Ishikawa (cell line): Measurements from ENCODE around the gene ROPN1L.

Experiments used
- CEBPB ChIP-seq: IDR thresholded peaks from 2 replicates; pipeline ENCODE4 v1.6.1; 2012
- CREB1 ChIP-seq: IDR thresholded peaks from 2 replicates; pipeline ENCODE4 v1.6.1; 2012; ENCODE audit warnings: low read depth
- EGR1 ChIP-seq: IDR thresholded peaks from 2 replicates; pipeline ENCODE4 v1.6.1; 2012
- EP300 ChIP-seq: IDR thresholded peaks from 2 replicates; pipeline ENCODE4 v1.6.1; 2012; ENCODE audit warnings: borderline replicate concordance
- FOXM1 ChIP-seq: IDR thresholded peaks from 2 replicates; pipeline ENCODE4 v1.6.1; 2012; ENCODE audit warnings: low read depth, borderline replicate concordance
- NFIC ChIP-seq: IDR thresholded peaks from 2 replicates; pipeline ENCODE4 v1.6.1; 2012
- RAD21 ChIP-seq: IDR thresholded peaks from 2 replicates; pipeline ENCODE4 v1.6.1; 2012; ENCODE audit warnings: low read depth
- TAF1 ChIP-seq: IDR thresholded peaks from 2 replicates; pipeline ENCODE4 v1.6.1; 2012; ENCODE audit warnings: low read depth, mild to moderate bottlenecking
- TCF12 ChIP-seq: IDR thresholded peaks from 2 replicates; pipeline ENCODE4 v1.6.1; 2012; ENCODE audit warnings: low read depth
- TEAD4 ChIP-seq: IDR thresholded peaks from 2 replicates; pipeline ENCODE4 v1.6.1; 2012
- USF1 ChIP-seq: IDR thresholded peaks from 2 replicates; pipeline ENCODE4 v1.6.1; 2012
- YY1 ChIP-seq: IDR thresholded peaks from 2 replicates; pipeline ENCODE4 v1.6.1; 2012; ENCODE audit warnings: low read depth
- ZBTB7A ChIP-seq: IDR thresholded peaks from 2 replicates; pipeline ENCODE4 v1.6.1; 2012; ENCODE audit warnings: low read depth
- TF ChIP-seq, protein P1 (sequence below): IDR thresholded peaks from 2 replicates; pipeline ENCODE4 v1.6.1; 2012
- TF ChIP-seq, protein P2 (sequence below): IDR thresholded peaks from 2 replicates; pipeline ENCODE4 v1.6.1; 2012; ENCODE audit warnings: low read depth, mild to moderate bottlenecking

Gene ROPN1L

DNA sequence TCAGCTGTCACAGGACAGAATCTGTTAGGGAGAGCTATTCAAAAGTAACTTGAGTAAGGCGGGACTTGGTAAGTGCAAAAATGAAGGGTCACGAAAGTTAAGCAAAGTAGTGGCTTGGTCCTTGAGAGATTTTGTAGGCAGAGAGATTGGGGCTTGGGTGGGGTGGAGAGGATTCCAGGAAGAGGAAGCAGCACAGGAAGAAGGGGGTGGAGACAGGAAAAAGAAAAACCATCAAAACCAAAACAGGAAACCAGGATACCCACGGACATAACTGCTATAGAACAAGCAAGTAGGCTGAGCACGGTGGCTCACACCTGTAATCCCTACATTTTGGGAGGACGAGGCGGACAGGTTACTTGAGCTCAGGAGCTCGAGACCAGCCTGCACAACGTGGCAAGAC, 3.7 kb downstream of the ROPN1L start:
- TF ChIP-seq YY1 (no peak), EP300 (no peak), USF1 (no peak), TAF1 (no peak), TCF12 (no peak), FOXM1 (no peak), TEAD4 (no peak)
- TF ChIP-seq, protein P1, sequence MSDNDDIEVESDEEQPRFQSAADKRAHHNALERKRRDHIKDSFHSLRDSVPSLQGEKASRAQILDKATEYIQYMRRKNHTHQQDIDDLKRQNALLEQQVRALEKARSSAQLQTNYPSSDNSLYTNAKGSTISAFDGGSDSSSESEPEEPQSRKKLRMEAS: no peak

DNA sequence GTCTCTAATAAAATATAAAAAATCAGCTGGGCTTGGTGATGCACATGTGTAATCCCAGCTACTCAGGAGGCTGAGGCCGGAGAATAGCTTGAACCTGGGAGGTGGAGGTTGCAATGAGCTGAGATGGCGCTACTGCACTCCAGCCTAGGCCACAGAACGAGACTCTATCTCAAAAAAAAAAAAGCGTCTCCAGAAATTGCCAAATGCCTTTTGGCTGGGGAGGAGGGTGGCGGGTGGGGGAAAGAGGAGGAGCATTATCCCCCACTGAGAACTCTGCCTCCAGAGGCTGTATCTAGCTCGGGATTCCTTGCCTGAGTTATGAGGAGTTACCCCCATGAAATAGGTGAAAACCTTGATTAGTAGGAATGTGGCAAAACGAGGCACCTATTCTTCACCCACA, 4.8 kb downstream of the ROPN1L start:
- TF ChIP-seq FOXM1: no peak
- TF ChIP-seq TAF1: no peak
- no peak for TF ChIP-seq NFIC
- no peak for TF ChIP-seq USF1
- no peak for TF ChIP-seq CREB1
- no peak for TF ChIP-seq YY1
- no peak for TF ChIP-seq TCF12

- TF ChIP-seq USF1 (no peak), NFIC (no peak), RAD21 (no peak), YY1 (no peak), EGR1 (no peak), TAF1 (no peak), TCF12 (no peak), ZBTB7A (no peak), FOXM1 (no peak), CREB1 (no peak), CEBPB (no peak), EP300 (no peak)
- TF ChIP-seq, protein P2, sequence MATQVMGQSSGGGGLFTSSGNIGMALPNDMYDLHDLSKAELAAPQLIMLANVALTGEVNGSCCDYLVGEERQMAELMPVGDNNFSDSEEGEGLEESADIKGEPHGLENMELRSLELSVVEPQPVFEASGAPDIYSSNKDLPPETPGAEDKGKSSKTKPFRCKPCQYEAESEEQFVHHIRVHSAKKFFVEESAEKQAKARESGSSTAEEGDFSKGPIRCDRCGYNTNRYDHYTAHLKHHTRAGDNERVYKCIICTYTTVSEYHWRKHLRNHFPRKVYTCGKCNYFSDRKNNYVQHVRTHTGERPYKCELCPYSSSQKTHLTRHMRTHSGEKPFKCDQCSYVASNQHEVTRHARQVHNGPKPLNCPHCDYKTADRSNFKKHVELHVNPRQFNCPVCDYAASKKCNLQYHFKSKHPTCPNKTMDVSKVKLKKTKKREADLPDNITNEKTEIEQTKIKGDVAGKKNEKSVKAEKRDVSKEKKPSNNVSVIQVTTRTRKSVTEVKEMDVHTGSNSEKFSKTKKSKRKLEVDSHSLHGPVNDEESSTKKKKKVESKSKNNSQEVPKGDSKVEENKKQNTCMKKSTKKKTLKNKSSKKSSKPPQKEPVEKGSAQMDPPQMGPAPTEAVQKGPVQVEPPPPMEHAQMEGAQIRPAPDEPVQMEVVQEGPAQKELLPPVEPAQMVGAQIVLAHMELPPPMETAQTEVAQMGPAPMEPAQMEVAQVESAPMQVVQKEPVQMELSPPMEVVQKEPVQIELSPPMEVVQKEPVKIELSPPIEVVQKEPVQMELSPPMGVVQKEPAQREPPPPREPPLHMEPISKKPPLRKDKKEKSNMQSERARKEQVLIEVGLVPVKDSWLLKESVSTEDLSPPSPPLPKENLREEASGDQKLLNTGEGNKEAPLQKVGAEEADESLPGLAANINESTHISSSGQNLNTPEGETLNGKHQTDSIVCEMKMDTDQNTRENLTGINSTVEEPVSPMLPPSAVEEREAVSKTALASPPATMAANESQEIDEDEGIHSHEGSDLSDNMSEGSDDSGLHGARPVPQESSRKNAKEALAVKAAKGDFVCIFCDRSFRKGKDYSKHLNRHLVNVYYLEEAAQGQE: no peak
- TF ChIP-seq, protein P1: no peak
Measured at GRCh38 chr5:10447041-10447440, 5.4 kb downstream of the ROPN1L start.

DNA sequence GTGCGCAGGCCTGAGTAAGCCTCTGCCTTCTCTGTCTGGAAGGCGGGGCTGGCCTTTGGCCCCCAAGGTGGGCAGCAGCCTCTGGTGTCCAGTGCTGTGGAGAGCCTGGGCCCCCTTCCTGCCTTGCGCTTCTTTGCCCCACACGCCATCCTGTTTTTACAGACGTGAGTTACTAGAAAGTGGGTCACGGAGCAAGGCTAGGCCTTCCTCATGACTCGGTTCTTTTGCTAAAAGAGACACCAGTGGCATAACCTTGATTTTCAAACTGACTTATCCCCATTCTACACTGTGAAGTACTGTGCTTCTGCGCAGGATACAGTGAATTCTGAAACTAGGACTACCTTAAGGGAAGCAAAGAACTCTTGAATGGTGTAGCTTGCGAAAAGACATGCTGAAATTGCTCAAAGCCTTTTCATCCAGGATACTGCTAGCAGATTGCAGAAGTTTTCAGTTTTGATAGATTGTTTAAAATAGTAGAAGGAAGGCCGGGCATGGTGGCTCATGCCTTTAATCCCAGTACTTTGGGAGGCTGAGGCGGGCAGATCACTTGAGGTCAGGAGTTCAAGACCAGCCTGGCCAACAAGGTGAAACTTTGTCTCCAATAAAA, 7.2 kb downstream of the ROPN1L start:
- TF ChIP-seq EP300 (no peak), EGR1 (no peak), CREB1 (no peak), TAF1 (no peak), USF1 (no peak)

DNA sequence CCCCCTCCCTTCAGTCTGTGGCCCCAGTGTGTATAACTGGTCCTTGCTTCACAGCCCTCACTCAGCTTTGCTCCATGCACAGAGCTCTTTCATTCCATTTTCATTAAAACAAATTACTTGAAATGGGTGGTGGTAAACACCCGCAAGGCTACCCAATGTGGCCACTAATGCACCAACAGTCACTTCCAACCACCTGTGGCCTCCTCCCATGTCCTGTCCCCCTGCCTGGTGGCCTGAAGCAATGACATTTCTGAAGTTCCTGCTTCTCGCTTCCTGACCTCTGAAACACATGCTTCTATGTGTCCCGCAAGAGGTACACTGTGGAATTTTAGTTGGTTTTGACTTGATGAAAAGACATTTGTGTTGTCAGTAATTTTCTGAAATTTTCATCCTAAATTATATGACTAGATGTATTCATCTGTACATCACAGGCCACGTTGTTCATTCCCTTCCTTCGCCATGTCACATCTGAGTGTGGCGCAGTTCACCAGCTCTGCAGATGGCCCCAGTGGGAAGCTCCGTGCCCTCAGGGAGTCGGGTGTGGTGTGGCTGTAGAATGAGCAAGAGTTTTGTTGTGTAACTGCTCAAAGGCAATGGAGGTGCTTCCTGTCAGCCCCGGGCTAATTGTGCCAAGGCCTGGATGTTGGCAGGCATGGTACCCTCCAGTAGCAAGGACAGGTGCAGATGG, 9.6 kb downstream of the ROPN1L start:
- TF ChIP-seq EGR1 (no peak), TEAD4 (no peak), CEBPB (no peak), USF1 (no peak), RAD21 (no peak)
- TF ChIP-seq, protein P2: no peak
- TF ChIP-seq, protein P1: no peak
